HG03095 (cell line): ENCODE measurements around the gene ORMDL2.
"Not testable (repeated sequence)": the region's sequence is repeated elsewhere in the genome, so short reads cannot be mapped to it uniquely, and the experiment has no call there.

Source experiments
- ATAC-seq: cut with Tn5 transposase; IDR thresholded peaks from one replicate; pipeline ENCODE4 v1.9.1; 2021; ENCODE audit warnings: moderate library complexity; ENCODE audit not compliant: unreplicated experiment

ORMDL2 gene

DNA sequence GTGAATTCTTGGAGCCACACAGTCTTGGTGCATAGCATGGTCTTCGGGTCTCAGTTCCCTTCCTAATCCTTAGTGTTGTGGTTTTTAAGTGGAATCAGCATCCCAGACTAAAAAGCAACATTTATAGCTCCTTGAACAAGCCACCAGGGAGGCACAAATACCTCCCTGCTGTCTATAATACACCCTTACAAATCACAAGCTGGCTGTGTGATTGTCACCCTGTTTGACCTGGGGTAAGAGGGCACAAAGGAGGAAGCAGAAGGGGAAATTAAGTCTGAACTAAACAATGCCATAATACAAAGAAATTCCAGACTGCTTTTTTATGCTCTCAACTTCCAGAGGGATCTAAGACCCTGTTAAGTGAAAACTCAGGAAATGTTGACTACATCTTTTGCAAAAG lies 32.6 kb downstream of the ORMDL2 start:
- ATAC-seq = no peak

DNA sequence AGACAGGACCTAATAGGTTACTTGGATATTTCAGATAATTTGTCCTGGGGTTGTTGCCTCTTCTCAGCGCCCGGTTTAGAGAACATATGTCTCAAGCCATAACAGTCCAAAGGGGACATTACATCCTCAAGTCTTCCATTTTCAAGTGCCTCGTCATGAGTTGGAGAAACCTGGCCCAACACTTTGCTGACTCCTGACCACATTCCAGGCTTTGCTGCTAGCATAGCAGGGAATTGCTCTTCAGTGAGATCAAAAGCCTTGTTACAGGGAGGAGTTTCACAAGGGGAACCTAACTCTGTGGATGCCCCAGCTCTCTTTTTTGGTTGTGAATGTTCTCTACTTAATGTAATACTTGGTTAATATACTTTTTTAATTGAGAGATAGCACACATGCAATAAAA lies 33.1 kb downstream of the ORMDL2 start:
- ATAC-seq = no peak

GRCh38 chr12:55852740-55853139 lies 34.9 kb downstream of the ORMDL2 start:
- ATAC-seq = no peak

GRCh38 chr12:55861396-55861795 lies 43.6 kb downstream of the ORMDL2 start:
- no peak for ATAC-seq

DNA sequence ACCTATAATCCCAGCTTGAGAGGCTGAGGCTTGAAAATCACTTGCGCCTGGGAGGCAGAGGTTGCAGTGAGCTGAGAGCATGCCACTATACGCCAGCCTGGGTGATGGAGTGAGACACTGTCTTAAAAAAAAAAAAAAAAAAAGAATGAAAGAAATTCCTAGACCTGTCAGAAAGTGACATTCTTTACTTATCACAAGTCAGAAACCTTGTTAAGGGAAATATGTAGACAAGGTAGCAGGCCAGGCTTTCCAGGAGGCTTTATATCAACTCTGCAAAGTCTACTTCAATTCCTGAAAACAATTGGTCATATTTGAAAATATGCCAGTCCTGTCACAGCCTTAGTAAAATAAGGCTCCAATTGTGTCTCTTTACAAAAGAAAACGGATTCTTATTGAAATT lies 44.0 kb downstream of the ORMDL2 start:
- no peak for ATAC-seq

GRCh38 chr12:55862286-55862685 lies 44.4 kb downstream of the ORMDL2 start:
- ATAC-seq = no peak

GRCh38 chr12:55862931-55863330 lies 45.1 kb downstream of the ORMDL2 start:
- not testable (repeated sequence) for ATAC-seq

DNA sequence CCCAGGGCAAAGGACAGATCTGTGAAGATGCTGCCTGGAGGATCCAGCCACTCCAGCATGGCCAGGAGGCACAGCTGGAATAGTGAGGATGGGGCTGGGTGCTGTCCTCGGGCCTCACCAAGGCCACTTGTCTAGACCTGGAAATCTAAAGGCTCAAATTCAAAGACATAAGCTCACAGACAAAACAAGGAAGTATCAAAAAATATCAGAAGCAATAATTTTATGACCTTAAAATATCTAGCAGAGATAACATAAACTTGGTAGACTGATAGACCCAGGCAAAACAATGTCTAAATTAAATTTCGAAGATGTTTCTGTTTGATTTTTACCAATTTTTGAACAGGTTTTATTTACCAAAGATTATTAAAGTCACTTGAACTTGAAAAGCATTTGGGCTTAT lies 47.5 kb downstream of the ORMDL2 start:
- no peak for ATAC-seq

DNA sequence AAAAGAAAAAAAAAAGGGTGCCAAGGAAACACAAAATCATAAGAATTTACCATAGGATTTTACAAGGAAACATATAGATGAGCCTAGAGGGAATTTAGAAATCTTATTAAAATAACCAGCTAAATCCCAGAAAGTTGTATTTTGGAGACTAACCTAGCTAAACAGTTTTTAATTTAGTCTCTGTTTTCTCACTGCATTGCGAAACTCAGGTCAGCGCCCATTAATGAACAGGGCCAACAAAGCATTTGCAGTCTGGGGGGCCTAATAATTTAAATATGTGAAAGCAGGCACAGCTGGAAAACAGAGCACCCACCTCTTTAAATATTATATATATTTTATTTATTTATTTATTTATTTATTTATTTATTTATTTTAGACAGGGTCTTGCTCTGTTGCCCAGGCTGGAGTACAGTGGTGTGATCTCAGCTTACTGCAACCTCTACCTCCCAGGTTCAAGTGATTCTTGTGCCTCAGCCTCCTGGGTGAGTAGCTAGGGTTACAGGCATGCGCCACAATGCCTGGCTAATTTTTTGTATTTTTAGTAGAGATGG lies 48.7 kb downstream of the ORMDL2 start:
- not testable (repeated sequence) for ATAC-seq
